Lower leg skin (tissue), 3 donors: ENCODE data around the gene TBC1D13.

Experiments
- CTCF ChIP-seq, 3 donors: fragments of 450-650 bp; IDR thresholded peaks; one replicate each; pipeline ENCODE4 v1.5.1; 2016; ENCODE audit warnings: antibody characterized with exemption in 3 of 3, mild to moderate bottlenecking in 3 of 3, moderate library complexity in 2 of 3
- POLR2A ChIP-seq, 2 donors: fragments of 450-650 bp; IDR thresholded peaks; one replicate each; pipeline ENCODE4 v1.6.1; 2016 to 2017; ENCODE audit warnings: antibody characterized with exemption in 2 of 2, mild to moderate bottlenecking in 1 of 2, moderate library complexity in 1 of 2

GRCh38 chr9:128819716-128820664 is 32.9 kb downstream of the TBC1D13 start:
- TF ChIP-seq CTCF (IDR thresholded peaks at IDR 0.05) (no peak), POLR2A (IDR thresholded peaks at IDR 0.05) (no peak)
